Measurements from ENCODE around the gene HOXC12.

Gene HOXC12

GRCh38 chr12:53937596-53938325 is 16.9 kb upstream of the HOXC12 start:
- Histone ChIP-seq H4K8ac (ENCODE audit: low read depth, low read length) (no peak overlapping the region), H3K18ac (ENCODE audit: low read length) (no peak overlapping the region), H3K79me1 (ENCODE audit: low read length) (peaks cover 21% of the 10 kb centered on the region), H2BK12ac (ENCODE audit: low read length) (no peak overlapping the region), H3K4me3 (ENCODE audit: low read depth, low read length) (no peak overlapping the region), H4K91ac (ENCODE audit: low read depth, low read length) (no peak overlapping the region), H4K12ac (ENCODE audit: low read depth, low read length) (no peak overlapping the region), H3K27me3 (ENCODE audit: insufficient read depth, low read length) (peaks cover 60% of the 10 kb centered on the region), H3K4me1 (ENCODE audit: control insufficient read depth in 1 of 2, insufficient read depth in 2 of 2, low read length in 2 of 2) (peaks cover 8 to 15% of the 10 kb centered on the region in 2 experiments), H2AFZ (ENCODE audit: insufficient read depth, low read length, poor library complexity) (no peak overlapping the region), H3K27ac (ENCODE audit: low read depth, low read length) (no peak overlapping the region), H3K4me2 (ENCODE audit: low read length) (peak overlapping the region; percentile 88), H3K9me3 (ENCODE audit: insufficient read depth, low read depth, low read length) (peaks cover 5% of the 10 kb centered on the region), H3K14ac (ENCODE audit: low read length) (no peak overlapping the region), H3K23ac (ENCODE audit: low read length) (no peak overlapping the region), H3K36me3 (ENCODE audit: control insufficient read depth in 1 of 2, insufficient read depth in 2 of 2, low read length in 2 of 2) (no peaks in the 10 kb centered on the region), H2AK5ac (ENCODE audit: low read length) (no peak overlapping the region), H3K4ac (ENCODE audit: low read depth, low read length) (no peak overlapping the region), H2BK120ac (ENCODE audit: insufficient read depth, low read length, poor library complexity) (no peak overlapping the region), H2BK5ac (ENCODE audit: low read depth, low read length, poor library complexity) (no peak overlapping the region), H3K79me2 (ENCODE audit: control insufficient read depth, insufficient read depth, low read length, poor library complexity) (peaks cover 14% of the 10 kb centered on the region), H3K9ac (ENCODE audit: low read length) (no peak overlapping the region)
- no CpG with 5 or more reads among the region's 23 CpGs for WGBS (ENCODE audit: extremely low coverage, insufficient coverage, insufficient read length)
- no peak for DNase-seq

- Histone ChIP-seq H4K12ac (ENCODE audit: low read depth, low read length) (peak within 1 kb of the TSS; percentile 87), H3K9me3 (ENCODE audit: insufficient read depth, low read depth, low read length) (peaks cover 5% of the 10 kb centered on the region), H3K14ac (ENCODE audit: low read length) (peak within 1 kb of the TSS; percentile 97), H2AK5ac (ENCODE audit: low read length) (peak within 1 kb of the TSS; percentile 96), H4K91ac (ENCODE audit: low read depth, low read length) (peak within 1 kb of the TSS; percentile 84), H2BK12ac (ENCODE audit: low read length) (peak within 1 kb of the TSS; percentile 95), H3K18ac (ENCODE audit: low read length) (peak within 1 kb of the TSS; percentile 98), H3K4me3 (ENCODE audit: low read depth, low read length) (peak within 1 kb of the TSS; percentile 85), H3K79me1 (ENCODE audit: low read length) (peaks cover 21% of the 10 kb centered on the region), H3K4ac (ENCODE audit: low read depth, low read length) (peak within 1 kb of the TSS; percentile 90), H3K4me2 (ENCODE audit: low read length) (peak within 1 kb of the TSS; percentile 88), H3K27me3 (ENCODE audit: insufficient read depth, low read length) (peaks cover 56% of the 10 kb centered on the region), H3K27ac (ENCODE audit: low read depth, low read length) (peak within 1 kb of the TSS; percentile 84), H2BK120ac (ENCODE audit: insufficient read depth, low read length, poor library complexity) (peak within 1 kb of the TSS; percentile 97), H2BK5ac (ENCODE audit: low read depth, low read length, poor library complexity) (peak within 1 kb of the TSS; percentile 87), H4K8ac (ENCODE audit: low read depth, low read length) (peak within 1 kb of the TSS; percentile 90), H3K23ac (ENCODE audit: low read length) (no peak within 1 kb of the TSS), H3K9ac (ENCODE audit: low read length) (peak within 1 kb of the TSS; percentile 80), H3K4me1 (ENCODE audit: control insufficient read depth in 1 of 2, insufficient read depth in 2 of 2, low read length in 2 of 2) (peaks cover 8 to 17% of the 10 kb centered on the region in 2 experiments), H3K79me2 (ENCODE audit: control insufficient read depth, insufficient read depth, low read length, poor library complexity) (peaks cover 14% of the 10 kb centered on the region), H2AFZ (ENCODE audit: insufficient read depth, low read length, poor library complexity) (peak within 1 kb of the TSS; percentile 66), H3K36me3 (ENCODE audit: control insufficient read depth in 1 of 2, insufficient read depth in 2 of 2, low read length in 2 of 2) (no peaks in the 10 kb centered on the region)
- WGBS (ENCODE audit: extremely low coverage, insufficient coverage, insufficient read length), result no CpG with 5 or more reads among the region's 56 CpGs
- peak; percentile 78 to 79 for DNase-seq
These were observed 16.2 kb upstream of the HOXC12 start, which contains the start of gene HOXC13 for GRCh38 chr12:53938326-53939140. Gene HOXC13, plus strand, starts transcription at chr12:53938831. Its CDS starts 76 bp downstream, at chr12:53938907.

- Histone ChIP-seq H4K8ac (ENCODE audit: low read depth, low read length) (peak overlapping the region; percentile 90), H2BK12ac (ENCODE audit: low read length) (peak overlapping the region; percentile 95), H3K27ac (ENCODE audit: low read depth, low read length) (peak overlapping the region; percentile 84), H4K91ac (ENCODE audit: low read depth, low read length) (peak overlapping the region; percentile 84), H3K79me2 (ENCODE audit: control insufficient read depth, insufficient read depth, low read length, poor library complexity) (peaks cover 14% of the 10 kb centered on the region), H3K27me3 (ENCODE audit: insufficient read depth, low read length) (peaks cover 52% of the 10 kb centered on the region), H2AK5ac (ENCODE audit: low read length) (peak overlapping the region; percentile 96), H3K4me2 (ENCODE audit: low read length) (peak overlapping the region; percentile 88), H3K23ac (ENCODE audit: low read length) (no peak overlapping the region), H3K4ac (ENCODE audit: low read depth, low read length) (peak overlapping the region; percentile 90), H3K4me1 (ENCODE audit: control insufficient read depth in 1 of 2, insufficient read depth in 2 of 2, low read length in 2 of 2) (peaks cover 8 to 17% of the 10 kb centered on the region in 2 experiments), H2BK120ac (ENCODE audit: insufficient read depth, low read length, poor library complexity) (peak overlapping the region; percentile 97), H3K36me3 (ENCODE audit: control insufficient read depth in 1 of 2, insufficient read depth in 2 of 2, low read length in 2 of 2) (no peaks in the 10 kb centered on the region), H2BK5ac (ENCODE audit: low read depth, low read length, poor library complexity) (peak overlapping the region; percentile 87), H3K18ac (ENCODE audit: low read length) (peak overlapping the region; percentile 98), H3K14ac (ENCODE audit: low read length) (peak overlapping the region; percentile 97), H4K12ac (ENCODE audit: low read depth, low read length) (peak overlapping the region; percentile 87), H2AFZ (ENCODE audit: insufficient read depth, low read length, poor library complexity) (peak overlapping the region; percentile 66), H3K9me3 (ENCODE audit: insufficient read depth, low read depth, low read length) (peaks cover 5% of the 10 kb centered on the region), H3K4me3 (ENCODE audit: low read depth, low read length) (peak overlapping the region; percentile 85), H3K9ac (ENCODE audit: low read length) (peak overlapping the region; percentile 80), H3K79me1 (ENCODE audit: low read length) (peaks cover 21% of the 10 kb centered on the region)
- peak; percentile 77 to 83 for DNase-seq
- no CpG with 5 or more reads among the region's 91 CpGs for WGBS (ENCODE audit: extremely low coverage, insufficient coverage, insufficient read length)
These were observed 15.3 kb upstream of the HOXC12 start for GRCh38 chr12:53939141-53940108.
